Mucosa of gallbladder (tissue), 1 donor: ENCODE data around the gene AKIP1. TPM values are rescaled to one million over a fixed set of nuclear protein-coding genes. Genes with fewer than 3 reads are reported as not detected.

Experiments
- DNase-seq: peaks from one replicate; pipeline ENCODE4 v3.0.0-alpha.2; 2020; ENCODE audit warnings: low spot score
- total RNA-seq: library from RNA; stranded (reverse); gene quantifications from one replicate; pipeline ENCODE4 v1.2.1, GENCODE V29; 2021
- donor health status: DM: no; HTN: no; CAD: no.

AKIP1 gene
- total RNA-seq, 1 donor from 2014 or later = 29.8 TPM

DNA sequence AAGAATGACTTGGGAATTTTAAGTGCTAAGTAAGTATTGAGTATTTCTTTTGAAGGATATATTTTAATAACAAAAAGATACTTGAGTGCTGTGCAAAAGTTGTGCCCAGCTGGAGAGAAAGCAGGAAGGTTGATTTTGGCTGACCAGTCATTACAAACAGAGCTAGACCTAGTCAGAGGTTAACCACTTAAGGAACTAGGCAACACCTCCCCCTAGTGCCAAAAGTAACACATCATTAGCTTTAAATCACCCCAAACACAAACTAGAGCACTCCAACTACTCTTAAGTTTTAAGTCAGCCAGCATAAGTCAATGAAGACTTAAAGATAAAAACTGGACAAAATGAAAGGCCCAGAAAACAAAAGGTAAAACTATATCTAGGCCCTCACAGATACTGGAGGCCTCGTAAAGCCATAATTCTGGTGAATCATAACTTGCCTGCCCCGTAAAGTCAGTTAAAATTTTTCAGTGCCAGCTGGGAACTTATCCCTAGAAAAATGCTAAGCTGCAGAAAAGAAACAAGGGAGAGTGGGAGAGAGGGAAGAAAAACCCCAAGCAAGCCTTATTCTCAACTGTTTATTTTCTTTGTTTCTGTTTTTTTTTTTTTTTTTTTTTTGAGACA, 48.7 kb downstream of the AKIP1 start:
- peak; percentile 51 for DNase-seq

DNA sequence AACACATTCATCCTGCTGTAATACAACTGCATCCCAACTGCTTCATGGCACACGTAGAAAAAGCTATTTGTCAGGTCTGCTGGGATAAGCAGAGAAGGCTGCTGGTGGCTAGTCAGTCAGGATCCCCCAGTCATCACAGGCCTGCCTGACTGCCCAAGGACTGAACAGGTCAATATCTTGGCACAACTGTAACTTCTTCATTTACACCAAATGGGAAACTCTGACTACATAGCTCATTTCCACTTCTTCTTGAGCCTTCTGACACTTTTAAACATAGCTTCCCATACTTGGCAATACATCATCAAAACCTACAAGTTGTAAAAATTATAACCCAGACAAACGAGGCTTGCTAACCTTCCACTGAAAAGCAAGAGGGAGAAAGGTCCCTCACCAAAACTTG, 50.4 kb downstream of the AKIP1 start:
- DNase-seq = no peak

DNA sequence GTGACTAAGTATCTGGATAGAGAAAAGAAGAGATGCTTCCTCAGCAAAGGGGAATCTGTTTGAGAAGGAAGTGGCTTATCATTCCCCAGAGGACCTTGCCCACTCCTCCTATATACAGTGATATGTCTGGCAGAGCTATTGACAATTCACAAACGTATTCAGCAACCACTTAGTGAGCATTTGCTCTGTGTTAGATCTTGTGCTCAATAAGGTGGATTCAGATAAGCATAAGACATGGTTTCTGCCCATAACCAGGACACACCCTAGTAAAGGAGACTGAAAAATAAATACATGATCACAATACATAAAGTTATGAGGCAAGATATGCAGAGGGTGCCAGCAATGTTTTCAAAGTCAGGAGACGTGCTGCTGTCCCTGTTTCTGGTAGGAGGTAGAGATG, 51.9 kb downstream of the AKIP1 start:
- DNase-seq = no peak

DNA sequence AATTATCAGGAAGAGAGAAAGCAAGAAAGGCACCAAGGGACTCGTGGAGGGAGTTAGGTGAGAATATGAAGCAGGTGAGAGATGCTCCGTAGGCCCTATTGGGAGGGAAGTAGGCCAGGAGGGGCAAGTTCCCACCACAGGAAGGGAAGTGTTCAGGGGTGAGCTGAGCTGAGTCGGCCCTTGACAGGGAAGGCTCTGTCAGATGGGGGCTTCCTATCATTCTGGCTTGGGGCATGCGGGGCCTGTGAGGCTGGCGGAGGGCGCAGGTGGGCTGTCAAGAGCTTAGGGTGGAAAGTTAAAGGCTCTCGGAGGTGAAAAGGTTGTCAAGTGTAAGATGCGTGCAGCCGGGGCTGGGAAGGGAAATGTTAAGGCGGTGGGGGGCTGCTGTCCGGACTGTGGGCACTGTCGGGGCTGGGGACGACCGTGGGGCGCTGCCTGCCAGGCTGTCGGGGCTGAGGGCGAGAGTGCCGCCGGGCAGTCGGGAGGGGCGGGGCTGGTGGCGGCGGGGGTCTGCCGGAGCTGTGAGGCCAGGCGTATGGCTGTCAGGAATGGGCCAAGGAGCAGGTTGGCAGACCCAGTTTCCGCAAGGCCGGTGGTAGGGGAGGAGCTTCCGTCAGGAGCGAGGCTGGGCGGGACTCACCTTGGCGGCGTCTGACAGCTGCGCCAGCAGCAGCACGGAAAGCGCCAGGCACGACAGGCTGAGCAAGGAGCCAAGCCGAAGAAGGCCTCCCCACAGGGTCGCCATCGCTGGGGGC, 52.8 kb downstream of the AKIP1 start:
- DNase-seq = peak; percentile 78

DNA sequence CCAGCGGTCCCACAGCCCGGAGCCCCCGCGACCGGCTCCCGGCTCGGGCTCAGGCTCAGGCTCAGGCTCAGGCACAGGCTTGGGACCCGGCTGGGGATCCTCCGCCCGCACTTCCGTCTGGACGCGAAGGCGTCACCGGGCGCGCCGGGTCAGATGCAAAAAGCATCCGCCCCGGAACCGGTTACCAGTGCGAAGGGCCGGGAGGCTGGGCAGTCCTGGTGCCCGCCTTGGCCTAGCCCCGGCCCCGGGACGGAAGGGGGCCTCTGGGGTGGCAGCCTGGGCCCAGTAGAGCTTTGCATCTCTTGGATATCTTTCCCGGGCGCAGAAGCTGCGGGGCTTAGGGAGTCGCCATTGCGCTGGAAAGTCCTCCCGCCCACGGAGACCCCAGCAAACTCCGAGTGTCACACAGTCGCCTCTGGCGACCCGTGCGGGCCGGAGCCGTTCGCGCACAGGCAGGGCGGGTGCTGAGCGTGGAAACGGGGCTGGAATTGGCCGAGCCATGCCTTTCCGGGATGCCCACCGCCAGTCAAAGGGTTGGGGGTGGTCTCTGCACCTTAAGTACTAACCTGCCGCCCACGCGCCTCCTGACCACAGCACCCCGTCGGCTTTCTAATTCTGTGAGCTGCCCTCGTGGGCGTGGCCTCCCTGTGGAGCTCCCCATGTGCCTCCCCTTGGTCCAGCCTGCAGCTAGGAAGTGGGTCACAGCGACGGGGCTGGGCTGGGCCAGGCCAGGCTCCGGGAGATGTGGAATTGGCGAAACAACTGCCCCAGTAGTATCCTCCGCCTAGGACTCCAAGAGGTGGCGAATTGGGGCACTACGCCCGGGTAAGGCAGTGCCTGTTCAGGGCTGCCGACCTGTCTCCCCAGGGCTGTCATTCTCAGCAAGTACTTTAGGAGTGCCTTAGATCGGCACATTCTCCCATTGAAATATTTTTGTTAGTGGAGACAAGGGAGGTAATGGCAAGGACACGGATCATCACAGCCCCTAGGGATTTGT, 53.6 kb downstream of the AKIP1 start, which contains the start of gene TMEM9B:
Gene TMEM9B, minus strand, starts transcription at position 119 of the 997 bp plus-strand sequence. CDS start 129 bp downstream, outside the sequence.
- peak; percentile 90 for DNase-seq

DNA sequence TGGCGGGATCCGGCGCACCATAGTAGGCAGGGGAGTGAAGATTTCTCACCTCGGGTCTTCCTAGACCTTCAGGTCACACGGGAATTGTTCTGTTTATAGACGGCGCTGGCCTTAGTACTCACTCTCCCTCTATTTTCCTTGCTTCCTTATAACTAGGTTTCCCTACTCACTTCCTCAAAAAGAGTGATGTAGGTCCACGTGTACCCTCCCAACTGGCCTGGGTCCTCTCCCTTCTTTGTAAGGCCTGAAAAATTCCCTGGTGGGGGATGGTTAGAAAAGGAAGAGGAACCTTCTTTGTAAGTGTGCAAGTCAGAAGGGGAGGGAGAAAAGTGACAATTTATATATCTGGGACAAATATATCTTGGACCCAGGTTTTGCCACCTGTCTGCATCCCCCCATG, 56.2 kb downstream of the AKIP1 start:
- DNase-seq = no peak

Other genes starting within 250 kb of the AKIP1 start
- gene TRIM66, start 228.5 kb upstream of the AKIP1 start, total RNA-seq = 7.1 TPM
- gene RPL27A, start 228.4 kb upstream of the AKIP1 start, total RNA-seq = 513 TPM
- not detected for gene C11orf16, start 21.8 kb downstream of the AKIP1 start, total RNA-seq
- not detected for gene ASCL3, start 31.8 kb downstream of the AKIP1 start, total RNA-seq
- 50.9 TPM for gene TMEM9B, start 53.3 kb downstream of the AKIP1 start, total RNA-seq
- gene NRIP3, start 92.8 kb downstream of the AKIP1 start, total RNA-seq = 2.7 TPM
- gene SCUBE2, start 180.4 kb downstream of the AKIP1 start, total RNA-seq = 22.0 TPM